ENCODE results near the gene CLEC20A. TPM values are rescaled to one million over a fixed set of nuclear protein-coding genes. Genes with fewer than 3 reads are reported as not detected.

The CLEC20A gene
- total RNA-seq, 1 donor, result not detected

DNA sequence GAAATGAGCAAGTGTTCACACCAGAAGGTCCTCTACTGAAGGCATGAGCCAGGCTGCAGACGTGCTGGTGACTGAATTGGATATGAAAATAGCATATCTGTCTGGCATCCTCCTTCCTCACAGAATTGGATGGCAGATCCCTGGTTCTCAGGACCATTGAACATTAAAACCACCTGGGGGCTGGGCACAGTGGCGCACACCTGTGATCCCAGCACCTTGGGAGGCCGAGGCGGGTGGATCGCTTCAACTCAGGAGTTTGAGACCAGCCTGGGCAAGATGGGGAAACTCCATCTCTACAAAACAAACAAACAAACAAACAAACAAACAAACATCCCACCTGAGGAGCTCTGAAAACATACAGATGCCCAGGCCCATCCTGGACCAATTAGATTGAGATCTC, 39.6 kb upstream of the CLEC20A start:
- DNase-seq (ENCODE audit: low read depth), result no peak
- TF ChIP-seq, protein P1, sequence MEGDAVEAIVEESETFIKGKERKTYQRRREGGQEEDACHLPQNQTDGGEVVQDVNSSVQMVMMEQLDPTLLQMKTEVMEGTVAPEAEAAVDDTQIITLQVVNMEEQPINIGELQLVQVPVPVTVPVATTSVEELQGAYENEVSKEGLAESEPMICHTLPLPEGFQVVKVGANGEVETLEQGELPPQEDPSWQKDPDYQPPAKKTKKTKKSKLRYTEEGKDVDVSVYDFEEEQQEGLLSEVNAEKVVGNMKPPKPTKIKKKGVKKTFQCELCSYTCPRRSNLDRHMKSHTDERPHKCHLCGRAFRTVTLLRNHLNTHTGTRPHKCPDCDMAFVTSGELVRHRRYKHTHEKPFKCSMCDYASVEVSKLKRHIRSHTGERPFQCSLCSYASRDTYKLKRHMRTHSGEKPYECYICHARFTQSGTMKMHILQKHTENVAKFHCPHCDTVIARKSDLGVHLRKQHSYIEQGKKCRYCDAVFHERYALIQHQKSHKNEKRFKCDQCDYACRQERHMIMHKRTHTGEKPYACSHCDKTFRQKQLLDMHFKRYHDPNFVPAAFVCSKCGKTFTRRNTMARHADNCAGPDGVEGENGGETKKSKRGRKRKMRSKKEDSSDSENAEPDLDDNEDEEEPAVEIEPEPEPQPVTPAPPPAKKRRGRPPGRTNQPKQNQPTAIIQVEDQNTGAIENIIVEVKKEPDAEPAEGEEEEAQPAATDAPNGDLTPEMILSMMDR (IDR thresholded peaks at IDR 0.05; ENCODE audit: insufficient read depth, low read depth, low read length), result no peak

DNA sequence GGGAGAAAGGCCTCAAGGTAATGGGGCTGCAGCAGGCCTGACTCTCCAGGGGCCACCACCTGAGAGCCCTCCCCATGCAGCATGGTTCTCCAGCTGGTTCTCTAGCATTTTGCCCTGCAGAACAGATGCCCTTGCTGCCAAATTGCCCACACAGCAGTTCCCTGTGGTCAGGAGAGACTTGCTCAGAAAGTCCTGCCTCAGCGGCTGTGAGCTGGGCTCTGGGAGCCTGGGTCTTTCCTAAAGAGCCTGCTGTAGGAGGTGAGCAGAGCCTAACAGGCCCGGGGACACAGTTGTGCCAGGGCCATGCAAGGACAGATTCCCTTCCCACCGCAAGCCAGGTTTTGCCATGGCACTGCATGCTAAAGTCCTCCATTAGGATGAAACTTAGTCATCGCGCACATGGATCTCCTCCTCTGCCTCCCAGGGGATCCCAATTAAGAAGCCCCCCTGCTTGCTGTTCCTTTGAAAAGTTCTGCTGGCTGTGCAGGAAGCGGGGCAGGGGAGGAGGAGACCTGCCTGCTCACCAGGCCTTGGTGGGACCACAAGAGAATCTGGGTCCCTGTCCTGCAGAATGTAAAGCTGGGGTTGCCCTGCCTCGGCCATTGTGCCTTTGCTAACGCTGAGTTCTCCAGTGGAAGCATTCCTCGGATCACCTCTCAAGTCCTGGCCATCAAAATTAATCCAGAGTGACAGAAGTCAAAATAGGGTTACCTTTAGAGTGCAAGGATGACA, 37.5 kb upstream of the CLEC20A start:
- no peak overlapping the region for H3K4me3 ChIP-seq (ENCODE audit: low read depth, low read length)
- TF ChIP-seq, protein P1 (IDR thresholded peaks at IDR 0.05; ENCODE audit: insufficient read depth, low read depth, low read length), result no peak
- DNase-seq (ENCODE audit: low read depth), result no peak

More for the DNA sequence above, 39.6 kb upstream of the CLEC20A start:
- H3K4me3 ChIP-seq (ENCODE audit: low read depth, low read length), result no peak overlapping the region

DNA sequence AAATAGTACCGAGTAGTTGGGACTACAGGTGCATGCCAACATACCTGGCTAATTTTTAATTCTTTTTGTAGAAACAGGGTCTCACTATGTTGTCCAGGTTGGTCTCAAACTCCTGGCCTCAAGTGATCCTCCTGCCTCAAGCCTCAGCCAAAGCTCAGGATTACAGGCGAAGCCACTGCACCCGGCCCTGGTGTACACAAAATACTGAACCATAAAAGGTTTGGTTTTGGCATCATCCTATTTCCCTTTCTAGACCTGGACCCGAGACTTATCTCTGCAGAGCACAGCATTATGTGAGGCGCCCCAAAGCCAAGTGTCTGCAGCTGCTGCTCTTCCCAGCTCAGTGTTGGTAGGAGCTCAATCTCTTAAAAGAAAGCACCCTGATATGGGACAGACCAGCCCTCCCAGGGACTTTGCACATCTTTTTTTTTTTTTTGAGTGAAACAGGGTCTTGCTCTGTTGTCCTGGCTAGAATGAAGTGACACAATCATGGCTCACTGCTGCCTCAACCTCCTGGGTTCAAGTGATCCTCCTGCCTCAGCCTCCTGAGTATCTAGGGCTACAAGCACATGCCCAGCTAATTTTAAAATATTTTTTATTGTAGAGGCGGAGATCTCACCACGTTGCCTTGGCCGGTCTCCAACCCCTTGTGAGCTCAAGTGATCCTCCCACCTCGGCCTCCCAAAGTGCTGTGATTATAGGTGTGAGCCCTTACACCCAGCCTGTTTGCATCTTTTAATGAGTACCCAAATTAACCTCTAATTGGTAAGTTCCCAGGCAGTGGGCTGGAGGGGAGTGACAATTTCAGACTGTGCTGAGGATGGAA, 36.6 kb upstream of the CLEC20A start:
- no peak overlapping the region for H3K4me3 ChIP-seq (ENCODE audit: low read depth, low read length)
- TF ChIP-seq, protein P1 (IDR thresholded peaks at IDR 0.05; ENCODE audit: insufficient read depth, low read depth, low read length), result no peak
- DNase-seq (ENCODE audit: low read depth), result no peak

DNA sequence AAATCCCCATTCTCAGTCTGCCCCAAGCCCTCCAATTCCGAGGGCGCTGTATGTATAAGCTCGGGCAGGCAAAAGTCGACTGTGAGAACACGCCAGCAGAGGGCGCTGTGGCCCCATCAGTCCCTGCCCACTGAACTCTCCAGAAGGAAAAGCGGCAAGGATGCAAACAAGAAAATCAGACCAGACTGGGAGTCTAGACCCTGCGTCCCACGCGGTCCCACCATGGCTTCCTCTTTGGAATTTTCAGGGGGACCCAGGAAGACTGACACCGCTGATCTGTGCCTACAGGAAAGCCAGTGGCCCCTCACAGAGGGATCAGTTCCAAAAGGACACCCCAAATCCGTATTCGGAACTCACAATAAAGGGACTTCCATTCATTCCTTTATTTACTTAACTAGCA, 35.6 kb upstream of the CLEC20A start:
- no peak overlapping the region for H3K4me3 ChIP-seq (ENCODE audit: low read depth, low read length)
- peak; percentile 82 for DNase-seq (ENCODE audit: low read depth)
- TF ChIP-seq, protein P1 (IDR thresholded peaks at IDR 0.05; ENCODE audit: insufficient read depth, low read depth, low read length), result peak; percentile 90

DNA sequence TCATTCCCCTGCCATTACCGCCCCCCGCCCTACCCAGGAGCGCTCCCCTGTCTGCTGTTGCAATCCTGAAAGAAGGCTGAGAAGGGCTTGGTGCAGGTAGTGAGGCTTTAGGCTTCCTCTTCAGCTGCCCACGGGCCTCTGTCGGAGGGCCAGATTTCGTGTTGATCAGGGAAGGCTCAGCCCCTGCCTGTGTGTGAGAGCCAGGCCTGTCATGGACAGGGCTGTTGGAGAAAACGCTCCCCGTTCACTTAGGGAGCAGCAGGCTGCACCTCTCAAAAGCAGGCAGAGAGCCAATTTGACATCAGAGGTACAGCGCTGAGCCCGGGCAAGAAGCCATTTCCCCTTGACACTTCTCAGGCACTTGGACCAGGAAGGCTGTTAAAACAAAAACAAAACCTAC, 35.1 kb upstream of the CLEC20A start:
- no peak overlapping the region for H3K4me3 ChIP-seq (ENCODE audit: low read depth, low read length)
- TF ChIP-seq, protein P1 (IDR thresholded peaks at IDR 0.05; ENCODE audit: insufficient read depth, low read depth, low read length), result no peak
- no peak for DNase-seq (ENCODE audit: low read depth)

DNA sequence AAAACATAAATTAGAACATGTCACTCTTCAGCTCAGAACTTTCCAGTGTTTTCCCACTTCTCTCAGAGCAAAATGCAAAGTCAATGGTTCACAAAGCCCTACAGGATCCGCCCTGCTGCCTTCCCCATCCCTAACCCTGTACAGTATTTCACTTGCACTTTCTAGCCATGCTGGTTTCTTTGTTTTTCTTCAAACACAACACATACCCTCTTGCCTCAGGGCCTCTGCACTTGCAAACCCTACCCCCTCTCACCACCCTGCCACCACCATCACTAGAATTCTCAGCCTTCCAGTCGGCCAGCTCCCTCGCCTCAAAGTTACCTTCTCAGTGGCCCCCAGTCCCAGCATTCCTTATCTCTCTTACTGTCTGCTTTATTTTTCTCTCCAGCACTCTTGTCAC, 33.7 kb upstream of the CLEC20A start:
- no peak overlapping the region for H3K4me3 ChIP-seq (ENCODE audit: low read depth, low read length)
- TF ChIP-seq, protein P1 (IDR thresholded peaks at IDR 0.05; ENCODE audit: insufficient read depth, low read depth, low read length), result no peak
- DNase-seq (ENCODE audit: low read depth), result no peak

Data from fibroblast of villous mesenchyme (primary cell).